HG03565 (cell line): Measurements from ENCODE around the gene EIF5B.
A peak's percentile ranks its signal among the peaks of the same experiment; 100 is the strongest.
"Not testable (repeated sequence)": the region's sequence is repeated elsewhere in the genome, so short reads cannot be mapped to it uniquely, and the experiment has no call there.

ENCODE experiments used
- ATAC-seq: cut with Tn5 transposase; IDR thresholded peaks from one replicate; pipeline ENCODE4 v1.9.1; 2021; ENCODE audit warnings: mild to moderate bottlenecking, moderate library complexity; ENCODE audit not compliant: unreplicated experiment

Gene EIF5B

GRCh38 chr2:99337113-99338028 is at the start of gene EIF5B:
Gene EIF5B, plus strand, starts transcription at chr2:99337389. Its CDS starts 166 bp downstream, at chr2:99337555.
- peak; percentile 60 for ATAC-seq

GRCh38 chr2:99297994-99298393 is 39.2 kb upstream of the EIF5B start:
- no peak for ATAC-seq

- ATAC-seq: no peak
These were observed 37.6 kb upstream of the EIF5B start for GRCh38 chr2:99299580-99299979.

- ATAC-seq: not testable (repeated sequence)
These were observed 36.1 kb upstream of the EIF5B start, which contains the start of gene LYG1 for GRCh38 chr2:99301097-99301496. Gene LYG1, minus strand, starts transcription at chr2:99301197. Its CDS starts 5,527 bp downstream, at chr2:99295670.

GRCh38 chr2:99317161-99317872 is 19.9 kb upstream of the EIF5B start:
- ATAC-seq: no peak

GRCh38 chr2:99317873-99318200 is 19.4 kb upstream of the EIF5B start:
- not testable (repeated sequence) for ATAC-seq

- ATAC-seq: no peak
These were observed 11.8 kb upstream of the EIF5B start for GRCh38 chr2:99325384-99325783.

- ATAC-seq: peak; percentile 67
These were observed 1.0 kb upstream of the EIF5B start, which contains the start of gene TXNDC9 for GRCh38 chr2:99335911-99336803. Gene TXNDC9, minus strand, starts transcription at chr2:99336333. Its CDS starts 3,123 bp downstream, at chr2:99333210.

GRCh38 chr2:99336804-99337112 is 431 bp upstream of the EIF5B start:
- ATAC-seq: peak; percentile 0

GRCh38 chr2:99338029-99338585 is 918 bp downstream of the EIF5B start:
- ATAC-seq: no peak

GRCh38 chr2:99340669-99341236 is 3.6 kb downstream of the EIF5B start:
- ATAC-seq: no peak

- no peak for ATAC-seq
These were observed 5.3 kb downstream of the EIF5B start for GRCh38 chr2:99342536-99342935.

- ATAC-seq: not testable (repeated sequence)
These were observed 8.3 kb downstream of the EIF5B start for GRCh38 chr2:99345446-99345845.

- ATAC-seq: no peak
These were observed 9.0 kb downstream of the EIF5B start for GRCh38 chr2:99346218-99346617.

- peak; percentile 44 for ATAC-seq
These were observed 11.0 kb downstream of the EIF5B start for GRCh38 chr2:99348173-99348572.

- ATAC-seq: no peak
These were observed 13.0 kb downstream of the EIF5B start for GRCh38 chr2:99350194-99350593.

GRCh38 chr2:99354070-99354469 is 16.9 kb downstream of the EIF5B start:
- no peak for ATAC-seq

GRCh38 chr2:99354825-99355224 is 17.6 kb downstream of the EIF5B start:
- ATAC-seq: not testable (repeated sequence)

- no peak for ATAC-seq
These were observed 19.7 kb downstream of the EIF5B start for GRCh38 chr2:99356853-99357252.

GRCh38 chr2:99365661-99366060 is 28.5 kb downstream of the EIF5B start:
- ATAC-seq: no peak
